Activated CD4-positive, alpha-beta T cell treated with anti-CD3 and anti-CD28 coated beads, Interleukin-2, amount 50 U/mL, for 1 hour (primary cell): Measurements from ENCODE around the gene LECT2.

Experiments
- DNase-seq: peaks from one replicate; pipeline ENCODE4 v3.0.0-alpha.2; 2020

Gene LECT2

GRCh38 chr5:135978212-135978631, 23.4 kb upstream of the LECT2 start:
- no peak for DNase-seq

- DNase-seq, result peak; percentile 30
These were observed 22.7 kb upstream of the LECT2 start for GRCh38 chr5:135977375-135977928.

- no peak for DNase-seq
These were observed 21.4 kb upstream of the LECT2 start for GRCh38 chr5:135976216-135976615.

- no peak for DNase-seq
These were observed 20.3 kb upstream of the LECT2 start for GRCh38 chr5:135975122-135975521.

- DNase-seq, result no peak
These were observed 19.3 kb upstream of the LECT2 start for GRCh38 chr5:135974021-135974600.

GRCh38 chr5:135973323-135974020, 18.7 kb upstream of the LECT2 start:
- DNase-seq, result no peak

GRCh38 chr5:135971701-135972100, 16.9 kb upstream of the LECT2 start:
- no peak for DNase-seq

- DNase-seq, result no peak
These were observed 12.0 kb upstream of the LECT2 start for GRCh38 chr5:135966790-135967189.

- DNase-seq, result no peak
These were observed 11.4 kb upstream of the LECT2 start for GRCh38 chr5:135966165-135966564.

GRCh38 chr5:135965504-135965903, 10.7 kb upstream of the LECT2 start:
- DNase-seq, result no peak

GRCh38 chr5:135964670-135965320, 10.0 kb upstream of the LECT2 start:
- no peak for DNase-seq

- DNase-seq, result no peak
These were observed 742 bp upstream of the LECT2 start for GRCh38 chr5:135955525-135955924.

- DNase-seq, result no peak
These were observed 933 bp downstream of the LECT2 start for GRCh38 chr5:135953850-135954249.

GRCh38 chr5:135952683-135953082, 2.1 kb downstream of the LECT2 start:
- no peak for DNase-seq

GRCh38 chr5:135951807-135952206, 3.0 kb downstream of the LECT2 start:
- no peak for DNase-seq

- no peak for DNase-seq
These were observed 3.5 kb downstream of the LECT2 start for GRCh38 chr5:135951257-135951656.

- DNase-seq, result no peak
These were observed 4.2 kb downstream of the LECT2 start for GRCh38 chr5:135950611-135951010.

- peak; percentile 8 for DNase-seq
These were observed 9.7 kb downstream of the LECT2 start for GRCh38 chr5:135944967-135945560.

- no peak for DNase-seq
These were observed 10.2 kb downstream of the LECT2 start for GRCh38 chr5:135944564-135944963.

GRCh38 chr5:135942202-135942771, 12.5 kb downstream of the LECT2 start:
- DNase-seq, result no peak

- DNase-seq, result no peak
These were observed 13.1 kb downstream of the LECT2 start for GRCh38 chr5:135941711-135942110.

GRCh38 chr5:135937245-135937911, 17.4 kb downstream of the LECT2 start:
- DNase-seq, result no peak

- no peak for DNase-seq
These were observed 19.8 kb downstream of the LECT2 start for GRCh38 chr5:135934939-135935338.
